Middle frontal gyrus (tissue), 1 donor: Measurements from ENCODE around the gene ASXL1.
"Not testable (repeated sequence)": the region's sequence is repeated elsewhere in the genome, so short reads cannot be mapped to it uniquely, and the experiment has no call there.

Source experiments
- DNase-seq: peaks from one replicate; pipeline ENCODE4 v3.0.0-alpha.2; 2015; ENCODE audit warnings: low spot score; ENCODE audit errors: extremely low spot score

The ASXL1 gene

DNA sequence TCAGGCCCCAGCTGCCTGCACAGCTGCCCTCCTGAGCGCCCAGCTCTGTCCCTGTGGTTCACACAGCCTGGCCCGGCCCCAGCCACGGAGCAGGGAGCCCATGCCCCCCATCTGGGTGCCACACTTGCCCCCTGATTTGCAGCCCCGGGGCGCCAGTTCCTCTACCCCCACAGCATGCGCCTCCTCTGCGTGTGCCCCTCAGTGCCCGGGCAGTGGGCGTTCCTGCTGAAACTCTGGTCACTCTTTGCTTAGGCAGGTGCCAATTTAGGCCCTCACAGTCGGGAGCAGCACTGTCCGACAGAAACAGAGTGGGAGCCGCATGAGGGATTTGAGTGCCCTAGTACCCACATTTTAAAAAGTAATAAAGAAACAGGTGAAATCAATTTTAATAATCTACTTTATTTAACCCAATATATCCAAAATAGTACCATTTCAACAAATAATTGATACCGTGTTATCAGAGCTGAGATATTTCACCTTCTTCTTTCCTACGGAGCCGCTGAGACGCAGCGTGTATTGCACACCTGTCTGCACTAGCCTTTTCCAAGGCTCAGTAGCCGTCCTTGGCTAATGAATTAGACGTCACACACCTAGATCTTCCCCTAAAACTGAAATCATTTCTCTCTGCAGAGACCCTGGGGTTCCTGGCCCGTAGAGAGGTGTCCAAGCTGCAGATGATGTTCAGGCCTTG lies 106.4 kb downstream of the ASXL1 start:
- DNase-seq, result no peak

DNA sequence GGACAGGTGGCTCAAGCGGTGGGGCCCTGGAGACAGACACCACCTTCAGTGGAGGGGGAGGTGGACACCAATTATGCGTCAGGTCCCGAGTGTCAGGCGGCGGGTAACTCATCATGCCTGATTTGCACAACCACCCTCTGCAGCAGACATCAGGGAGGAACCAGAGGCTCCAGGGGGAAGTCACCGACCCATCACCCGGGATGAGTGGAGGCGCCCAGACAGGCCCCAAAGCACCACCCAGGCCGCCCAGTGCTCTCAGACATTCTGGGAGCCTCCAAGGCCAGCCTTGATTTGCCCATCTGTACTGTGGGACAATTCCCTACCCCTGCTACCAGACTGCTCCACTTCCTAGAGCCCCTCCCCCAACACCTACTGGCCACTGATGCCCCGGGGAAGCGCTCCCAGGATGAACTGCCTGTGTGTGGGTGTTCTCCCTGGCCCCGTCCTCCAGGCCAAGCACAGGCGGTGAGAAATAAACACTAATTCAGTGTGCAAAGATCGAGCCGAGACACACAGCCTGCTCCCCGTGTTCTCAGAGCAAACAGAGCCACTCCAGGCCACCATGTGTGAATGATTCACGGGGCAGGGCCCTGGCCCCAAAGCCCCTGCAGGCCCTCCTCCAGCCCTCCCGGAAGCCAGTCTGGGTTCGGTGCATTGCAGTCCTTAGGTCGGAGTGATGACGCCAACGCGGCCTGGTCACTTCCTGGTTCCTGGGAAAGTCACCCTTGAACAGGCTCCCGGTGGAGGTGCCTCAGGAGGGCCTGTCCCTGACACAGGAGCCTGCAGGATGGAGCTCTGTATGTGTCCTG lies 107.2 kb downstream of the ASXL1 start:
- DNase-seq, result no peak

DNA sequence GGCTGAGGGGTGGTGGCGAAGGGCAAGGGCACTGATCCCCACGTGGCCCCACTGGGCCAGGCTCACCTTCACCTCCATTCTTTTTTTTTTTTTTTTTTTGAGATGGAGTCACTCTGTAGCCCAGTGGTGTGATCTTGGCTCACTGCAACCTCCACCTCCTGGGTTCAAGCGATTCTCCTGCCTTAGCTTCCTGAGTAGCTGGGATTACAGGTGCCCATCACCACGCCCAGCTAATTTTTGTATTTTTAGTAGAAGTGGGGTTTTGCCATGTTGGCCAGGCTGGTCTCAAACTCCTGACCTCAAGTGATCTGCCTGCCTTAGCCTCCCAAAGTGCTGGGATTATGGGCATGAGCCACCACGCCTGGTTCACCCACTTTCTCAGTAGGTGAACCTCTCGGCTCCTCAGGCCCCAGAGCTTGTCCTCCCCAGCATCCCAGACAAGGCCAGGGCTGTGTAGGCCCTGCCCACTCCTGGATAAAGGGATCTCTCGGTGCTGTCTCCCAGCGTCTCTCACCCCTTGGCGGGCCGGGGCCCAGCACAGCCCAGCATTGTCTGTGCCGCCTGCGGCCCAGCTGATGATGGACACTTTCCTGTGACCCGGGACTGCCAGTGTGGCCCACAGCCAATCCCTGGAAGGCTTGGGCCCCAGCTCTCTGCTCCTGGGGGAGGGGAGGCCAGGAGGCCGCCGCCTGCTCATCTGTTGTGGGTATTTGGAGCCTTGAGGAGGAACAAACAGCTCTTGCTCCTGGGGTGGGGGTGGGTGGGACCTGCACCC lies 108.0 kb downstream of the ASXL1 start:
- DNase-seq, result not testable (repeated sequence)

DNA sequence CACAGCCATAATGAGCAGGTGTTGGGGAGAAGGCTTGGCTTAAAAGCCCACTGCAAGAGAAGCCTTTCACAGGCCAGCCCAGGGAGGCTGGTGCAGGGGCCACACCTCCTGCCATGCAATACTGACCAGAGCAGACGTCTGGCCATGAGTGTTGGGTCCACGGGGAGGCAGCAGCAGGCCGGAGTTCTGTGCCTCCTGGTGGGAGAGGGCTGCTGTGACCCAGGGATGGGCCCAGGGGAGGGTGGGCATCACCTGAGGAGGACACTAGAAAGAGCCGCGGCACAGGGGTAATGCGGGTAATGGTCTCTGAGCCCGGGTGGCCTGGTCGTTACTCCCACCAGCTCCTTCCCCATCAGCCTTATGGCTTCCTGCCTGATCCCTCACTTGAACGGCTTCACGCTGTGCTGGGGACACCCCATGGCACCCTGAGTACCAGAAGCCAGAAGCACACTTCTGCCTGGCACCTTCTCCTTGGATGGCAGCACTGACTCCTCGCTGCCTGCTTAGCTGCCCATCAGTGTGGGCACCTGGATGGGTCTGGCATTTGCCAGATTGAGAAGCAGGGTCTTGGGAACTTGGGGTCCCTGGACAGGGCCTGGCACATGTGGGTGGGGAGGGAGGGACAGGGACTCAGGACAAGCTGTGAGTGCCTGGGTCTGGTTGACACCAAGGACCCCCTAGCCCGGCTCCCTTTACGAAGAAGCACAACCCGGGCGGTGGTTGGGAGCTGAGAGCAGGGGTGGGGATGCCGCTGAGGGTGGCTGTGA lies 108.8 kb downstream of the ASXL1 start:
- no peak for DNase-seq

DNA sequence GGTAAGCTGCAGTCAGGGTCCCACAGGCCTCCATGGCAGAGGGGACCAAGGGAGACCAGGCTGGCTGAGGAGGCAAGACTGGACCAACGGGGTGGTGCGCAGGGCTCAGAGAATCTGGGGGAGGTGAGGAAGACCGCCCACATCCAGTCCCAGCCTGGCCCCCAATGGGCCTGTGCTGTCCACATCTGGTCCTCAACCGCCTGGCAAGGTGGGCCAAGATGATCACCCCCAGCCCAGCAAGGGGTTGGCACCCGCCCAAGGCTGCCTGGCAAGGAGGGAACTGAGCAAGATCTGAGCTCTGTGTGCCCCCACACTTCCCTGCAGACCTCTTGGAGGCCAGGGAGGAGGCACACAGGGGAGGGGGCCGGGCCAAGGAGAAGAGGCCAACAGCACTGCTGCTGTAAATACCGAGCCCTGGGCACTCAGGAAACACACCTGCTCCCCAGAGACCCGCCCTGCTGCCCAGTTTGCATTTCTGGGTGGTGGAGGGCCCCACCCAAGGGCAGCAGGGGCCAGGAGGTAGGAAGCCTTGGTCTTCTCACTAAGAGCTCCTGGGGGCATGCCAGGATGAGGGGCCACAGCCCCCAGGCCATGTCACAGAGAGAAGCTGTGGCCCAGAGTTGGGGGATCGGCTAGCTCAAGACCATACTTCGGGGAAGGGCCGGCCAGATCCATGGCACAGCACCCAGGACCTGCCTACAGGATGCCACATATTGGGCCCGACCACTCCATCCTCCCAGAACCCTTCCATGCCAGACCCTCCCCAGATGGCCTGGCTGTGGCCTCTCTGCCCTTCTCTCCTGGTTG lies 109.6 kb downstream of the ASXL1 start:
- DNase-seq, result no peak

DNA sequence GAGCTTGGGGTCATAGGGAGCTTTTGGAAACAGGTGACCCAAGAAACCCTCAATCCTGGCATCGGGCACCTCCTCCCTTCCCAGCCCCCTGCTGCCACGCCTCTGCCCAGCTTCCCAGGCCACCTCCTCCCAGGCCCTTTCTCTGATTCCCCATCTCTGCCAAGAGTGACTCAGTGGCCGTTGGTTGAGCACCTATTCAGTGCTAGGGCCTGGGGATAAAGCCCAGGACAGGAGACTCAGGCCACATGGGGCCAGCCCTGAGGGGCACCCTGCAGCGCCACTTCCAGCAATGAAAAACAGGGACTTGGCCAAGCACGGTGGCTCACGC lies 110.1 kb downstream of the ASXL1 start:
- no peak for DNase-seq

DNA sequence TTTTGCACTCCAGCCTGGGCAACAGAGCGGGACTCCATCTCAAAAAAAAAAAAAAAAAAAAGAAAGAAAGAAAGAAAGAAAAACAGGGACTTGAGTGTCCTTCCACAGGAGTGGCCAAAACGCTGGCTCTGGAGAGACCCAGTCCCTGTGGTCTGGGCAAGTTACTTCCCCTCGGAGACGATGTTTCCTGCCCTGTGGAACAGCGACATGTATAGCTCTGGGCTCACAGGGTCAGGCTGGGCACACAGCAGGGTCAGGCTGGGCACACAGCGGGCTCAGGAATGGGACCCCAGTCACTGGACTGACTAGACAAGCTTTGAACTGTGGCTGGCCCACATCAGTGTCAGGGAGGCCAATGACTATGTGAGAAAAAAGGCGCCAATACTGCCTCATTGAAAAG lies 110.7 kb downstream of the ASXL1 start:
- no peak for DNase-seq

DNA sequence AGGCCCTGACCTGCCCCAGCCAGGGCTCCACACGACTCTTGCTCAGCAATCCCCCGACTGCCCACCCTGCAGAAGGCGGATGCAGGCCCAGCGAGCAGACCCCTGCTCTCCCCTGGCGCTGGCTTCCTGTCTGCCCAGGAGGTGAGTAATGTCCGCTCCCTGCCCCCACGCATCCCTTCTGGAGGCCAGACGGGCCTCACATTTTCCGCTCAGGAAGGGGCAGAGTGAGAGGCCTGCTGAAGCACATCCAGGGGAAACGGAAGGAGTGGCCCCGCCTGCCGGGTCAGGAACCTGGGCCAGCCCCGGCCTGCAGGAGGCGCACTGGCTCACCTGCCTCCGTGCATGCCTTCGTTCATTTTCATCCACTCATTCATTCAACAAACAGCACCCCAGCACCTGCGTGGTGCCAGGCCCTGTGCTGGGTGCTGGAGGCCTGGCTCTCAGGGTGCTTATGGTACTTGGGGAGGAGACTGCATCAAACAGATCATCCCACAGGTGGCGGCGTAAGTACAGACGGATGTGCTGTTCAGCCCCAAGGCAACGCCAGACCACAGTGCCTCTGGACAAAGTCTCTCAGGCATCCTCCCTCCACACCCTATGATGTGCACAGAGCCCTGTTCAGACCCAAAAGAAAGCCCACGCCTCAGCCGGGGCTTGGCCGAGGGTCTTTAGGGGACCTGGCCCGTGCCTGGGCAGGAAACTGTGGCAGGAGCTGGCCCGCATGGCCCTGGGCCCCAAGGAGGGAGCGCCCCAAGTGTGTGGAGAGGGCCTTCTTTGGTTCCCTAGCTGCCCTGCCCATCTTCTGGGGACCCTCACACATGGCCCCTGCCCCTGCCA lies 112.1 kb downstream of the ASXL1 start:
- no peak for DNase-seq

DNA sequence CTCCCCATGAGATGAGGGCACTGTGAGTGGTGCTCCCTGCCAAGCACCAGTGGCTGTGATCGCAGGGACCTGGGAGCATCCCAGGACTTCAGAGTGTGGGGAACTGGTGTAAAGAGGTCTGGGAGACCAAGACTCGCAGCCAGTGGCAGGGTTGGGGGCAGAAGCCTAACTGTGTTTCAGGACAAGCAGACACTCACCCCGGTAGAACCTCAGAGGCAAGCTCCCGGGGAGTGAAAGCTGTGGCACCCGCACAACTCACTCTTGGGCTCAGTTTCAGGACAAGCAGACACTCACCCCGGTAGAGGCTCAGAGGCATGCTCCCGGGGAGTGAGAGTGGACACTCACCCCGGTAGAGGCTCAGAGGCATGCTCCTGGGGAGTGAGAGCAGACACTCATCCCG lies 112.8 kb downstream of the ASXL1 start:
- no peak for DNase-seq

DNA sequence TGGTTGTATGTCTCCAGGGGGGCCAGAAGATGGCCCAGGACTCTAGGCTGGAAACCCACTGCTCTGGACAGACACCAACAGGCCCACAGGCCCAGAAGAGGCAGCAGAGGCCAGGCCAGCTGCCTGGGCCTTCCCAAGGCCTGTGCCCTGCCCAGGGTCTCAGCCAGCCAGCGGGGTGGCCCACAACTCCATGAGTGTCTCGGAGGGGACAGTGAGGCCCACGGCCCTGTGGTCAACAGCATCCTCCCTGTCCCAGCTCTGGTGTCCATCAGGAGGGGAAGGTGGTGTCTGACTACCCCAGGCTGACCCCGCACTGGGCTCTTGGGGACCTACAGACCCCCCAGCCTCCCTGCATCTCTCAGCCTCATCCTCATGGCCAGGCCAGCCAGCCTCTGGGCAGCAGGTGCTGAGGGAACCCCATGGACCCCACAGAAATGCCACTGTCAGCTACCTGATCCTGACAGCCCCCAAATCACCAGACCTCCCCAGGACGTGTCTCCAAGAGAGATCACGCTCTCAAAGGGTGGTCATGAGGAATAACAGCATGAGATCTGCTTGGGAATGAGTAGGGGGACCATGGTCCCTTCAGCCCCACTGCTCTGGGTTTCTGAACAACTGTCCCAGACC lies 114.6 kb downstream of the ASXL1 start:
- DNase-seq, result no peak

DNA sequence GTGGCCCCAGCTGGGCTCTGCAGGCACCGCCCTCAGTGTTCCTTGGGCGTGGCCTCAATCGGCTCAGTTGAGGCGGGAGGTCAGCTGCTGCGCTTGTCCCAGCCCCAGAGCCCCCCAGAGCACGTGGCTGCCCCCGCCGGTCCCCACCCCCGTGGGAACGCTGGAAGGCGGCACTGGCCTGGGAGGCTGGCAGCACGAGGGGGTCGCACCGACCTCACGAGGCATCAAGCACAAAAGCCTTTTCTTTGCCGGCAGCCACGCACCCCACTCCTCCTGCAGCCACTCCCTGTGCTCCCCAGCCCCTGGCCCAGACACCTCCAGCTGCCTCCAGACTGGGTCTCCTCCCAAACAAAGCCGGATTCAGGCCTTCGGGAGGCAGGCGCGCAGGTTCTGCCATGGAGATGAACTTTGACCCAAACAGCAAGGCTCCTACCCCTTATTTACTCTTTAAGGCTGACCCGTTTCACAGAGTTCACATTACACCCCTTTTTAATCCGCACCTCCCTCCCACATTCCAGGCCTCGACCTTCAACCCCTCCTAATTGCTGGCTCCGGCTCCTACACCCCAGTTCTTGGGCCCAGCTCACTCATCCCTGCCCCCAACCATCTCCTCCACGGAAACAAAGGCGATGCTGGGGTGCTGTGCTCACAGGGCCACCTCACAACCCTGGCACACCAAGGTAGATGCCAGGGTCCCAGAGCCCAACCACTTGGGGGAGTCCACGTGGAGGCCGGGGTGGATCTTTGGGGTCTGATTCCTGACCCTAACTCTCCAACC lies 115.3 kb downstream of the ASXL1 start:
- DNase-seq, result no peak

DNA sequence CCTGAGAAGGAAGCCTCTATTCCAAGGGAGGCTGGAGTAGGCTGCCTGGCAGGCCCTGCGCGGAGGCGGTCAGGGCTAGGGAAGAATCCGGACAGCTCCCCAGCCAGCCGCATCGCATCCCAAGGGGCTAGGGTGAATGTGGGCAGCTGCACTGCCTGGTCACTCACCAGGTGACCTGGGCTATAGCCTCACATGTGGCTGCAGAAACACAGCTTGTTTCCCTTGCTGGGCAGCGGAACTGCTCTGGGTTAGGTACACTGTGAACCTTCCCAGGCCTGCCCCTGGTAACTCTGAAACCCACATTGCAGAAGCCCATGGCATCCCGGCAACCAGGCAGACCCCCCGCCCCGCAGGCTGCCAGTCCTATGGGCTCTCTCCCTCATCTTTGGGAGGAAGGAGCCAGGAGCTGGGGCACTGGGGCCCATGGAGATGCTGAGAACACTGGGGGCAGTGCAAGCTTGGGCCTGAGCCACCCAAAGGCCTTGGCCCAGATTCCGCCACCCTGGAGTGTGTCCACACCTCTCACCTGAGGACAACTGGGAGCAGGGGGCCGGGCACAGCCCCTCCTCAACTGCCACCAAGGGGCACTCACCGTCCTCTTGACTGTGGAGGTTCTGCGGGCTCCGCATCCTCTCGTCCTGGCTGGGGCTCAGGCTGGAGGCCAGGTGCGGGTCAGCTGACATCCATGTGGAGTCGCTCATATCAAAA lies 116.0 kb downstream of the ASXL1 start:
- DNase-seq, result no peak

DNA sequence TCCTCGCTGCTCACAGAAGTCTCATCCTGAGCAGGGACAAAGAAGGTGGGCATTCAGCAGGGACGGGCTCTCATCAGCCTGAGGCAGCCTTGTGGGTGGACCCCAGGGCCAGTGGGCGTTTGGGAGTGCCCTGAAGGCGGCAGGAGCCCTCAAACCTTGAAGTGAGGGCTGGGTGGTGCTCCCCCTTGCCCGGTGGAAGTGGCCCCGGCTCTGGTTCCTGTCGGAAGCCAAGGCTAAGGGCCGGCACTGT lies 116.5 kb downstream of the ASXL1 start:
- no peak for DNase-seq

DNA sequence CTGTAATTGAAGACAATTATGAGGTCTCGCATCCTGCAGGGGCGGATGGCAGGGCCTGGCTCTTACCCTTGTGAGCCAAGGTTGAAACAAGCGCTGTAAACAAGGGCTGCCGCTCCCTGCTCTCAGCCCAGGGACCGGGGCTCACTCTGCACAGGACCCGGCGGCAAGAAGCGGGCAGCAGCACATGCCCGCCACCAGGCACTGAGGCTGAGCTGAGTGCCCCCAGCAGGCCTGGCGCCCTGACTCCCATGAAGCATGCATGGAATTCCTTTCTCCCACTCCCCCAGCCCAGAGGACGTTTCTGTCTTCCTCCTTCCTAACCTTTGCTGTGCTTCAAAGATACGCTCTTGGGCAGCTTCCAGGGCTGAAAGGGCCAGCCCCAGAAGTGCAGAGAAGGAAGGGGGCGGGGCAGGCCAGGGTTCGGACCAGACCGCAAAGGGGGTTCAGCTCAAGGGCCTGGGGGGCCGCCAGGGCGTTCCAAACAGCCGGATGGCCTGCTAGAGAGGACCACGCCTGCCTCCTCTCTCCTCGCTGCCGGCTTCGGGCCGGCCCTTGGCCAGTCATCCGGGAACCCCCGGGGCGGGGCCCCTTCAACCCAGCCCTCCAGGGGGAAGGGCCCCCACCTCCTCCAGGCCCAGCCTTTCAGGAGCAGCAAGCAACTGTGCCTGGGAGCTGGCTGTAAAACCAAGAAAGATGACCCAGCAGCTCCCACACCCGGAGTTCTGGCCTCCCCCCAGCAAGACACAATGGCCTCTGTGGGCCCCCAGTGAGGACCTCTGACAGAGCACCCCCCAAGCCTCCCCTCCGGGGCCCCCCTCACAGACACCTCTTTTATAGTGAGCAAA lies 117.1 kb downstream of the ASXL1 start:
- DNase-seq, result no peak

DNA sequence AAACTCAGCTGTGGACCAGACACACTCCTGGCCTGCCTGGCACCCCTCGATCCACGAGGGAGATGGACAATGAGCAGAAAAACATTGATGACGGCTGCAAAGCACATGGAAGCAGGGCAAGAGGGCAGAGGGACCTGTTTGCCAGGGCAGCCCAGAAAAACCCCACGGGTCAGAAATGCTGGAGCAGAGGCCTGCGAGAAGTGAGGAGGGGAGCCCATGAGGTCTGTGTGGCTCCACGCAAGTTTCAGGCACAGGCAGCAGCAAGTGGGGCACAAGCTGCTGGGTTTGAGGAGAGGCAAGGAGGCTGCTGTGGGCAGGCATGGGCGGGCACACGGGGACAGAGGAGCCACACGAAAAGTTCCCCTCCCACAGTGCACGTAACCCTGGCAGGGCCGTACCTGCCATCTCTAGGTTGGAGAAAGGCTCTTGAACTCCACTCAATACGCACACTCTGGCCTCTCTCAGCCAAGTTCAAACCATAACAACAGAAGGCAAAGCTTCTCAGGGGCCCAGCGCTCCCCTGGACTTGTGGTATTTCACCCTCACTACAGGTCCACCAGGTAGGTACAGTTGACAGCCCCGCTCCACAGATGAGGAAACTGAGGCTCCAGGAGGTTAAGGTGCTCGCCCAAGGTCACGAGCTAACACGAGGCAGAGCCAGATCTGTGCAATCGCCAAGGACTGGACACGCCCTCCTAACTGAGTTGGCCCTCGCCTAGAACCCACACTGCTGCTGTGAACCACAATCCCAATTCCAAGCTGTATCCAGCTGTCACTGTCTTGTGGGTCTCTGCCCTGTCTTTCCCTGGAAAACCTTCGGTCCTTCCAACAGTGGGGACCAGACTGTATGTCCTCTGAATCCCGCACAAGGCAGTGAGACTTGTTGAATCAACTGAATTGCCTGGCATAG lies 118.8 kb downstream of the ASXL1 start:
- DNase-seq, result no peak
